Cardiac muscle cell (in vitro differentiated cells and primary cell): ENCODE data around the gene RTP2. TPM values are rescaled to one million over a fixed set of nuclear protein-coding genes. Genes with fewer than 3 reads are reported as not detected.

Source experiments
- DNase-seq, 2 donors: peaks; one replicate each; pipeline versions ENCODE4 v3.0.0 to v3.0.0-alpha.2; 2010 to 2017; ENCODE audit warnings: low read depth in 1 of 2, low spot score in 1 of 2
- H3K27ac ChIP-seq: fragments of 200-600 bp; sonication (generic); 2 replicates; pipeline ENCODE4 v1.5.1; 2016
- H3K27me3 ChIP-seq: fragments of 200-600 bp; sonication (generic); 2 replicates; pipeline ENCODE4 v1.6.0; 2016; ENCODE audit warnings: control low read depth
- H3K36me3 ChIP-seq: fragments of 200-600 bp; sonication (generic); 2 replicates; pipeline ENCODE4 v1.5.1; 2016; ENCODE audit warnings: control low read depth
- H3K4me1 ChIP-seq: fragments of 200-600 bp; sonication (generic); 2 replicates; pipeline ENCODE4 v1.8.1; 2017; ENCODE audit warnings: low read depth, mild to moderate bottlenecking, mixed run types
- H3K4me3 ChIP-seq: fragments of 200-600 bp; sonication (generic); 2 replicates; pipeline ENCODE4 v1.5.1; 2016; ENCODE audit warnings: mild to moderate bottlenecking
- H3K9me3 ChIP-seq: fragments of 200-600 bp; sonication (generic); 2 replicates; pipeline ENCODE4 v1.5.1; 2017; ENCODE audit warnings: low read depth, mild to moderate bottlenecking, control low read depth
- polyA plus RNA-seq: library from polyadenylated mRNA; unstranded; fragments of >200 nt; fragmentation: Nextera tagmentation; extraction: Ambion mirVana; gene quantifications from 2 replicates; pipeline ENCODE4 v1.2.1, GENCODE V29; 2016
- total RNA-seq: library from RNA; depleted of rRNA; stranded (reverse); fragments of >200 nt; gene quantifications from 2 replicates; pipeline ENCODE4 v1.2.3, GENCODE V29; 2016
- TF ChIP-seq, protein P1 (sequence below): IDR thresholded peaks from 2 replicates; pipeline ENCODE4 v1.5.1; 2012; ENCODE audit warnings: low read depth, mild to moderate bottlenecking, low read length

Gene RTP2
- total and polyA plus RNA-seq, 2 experiments from 2014 or later, result not detected

DNA sequence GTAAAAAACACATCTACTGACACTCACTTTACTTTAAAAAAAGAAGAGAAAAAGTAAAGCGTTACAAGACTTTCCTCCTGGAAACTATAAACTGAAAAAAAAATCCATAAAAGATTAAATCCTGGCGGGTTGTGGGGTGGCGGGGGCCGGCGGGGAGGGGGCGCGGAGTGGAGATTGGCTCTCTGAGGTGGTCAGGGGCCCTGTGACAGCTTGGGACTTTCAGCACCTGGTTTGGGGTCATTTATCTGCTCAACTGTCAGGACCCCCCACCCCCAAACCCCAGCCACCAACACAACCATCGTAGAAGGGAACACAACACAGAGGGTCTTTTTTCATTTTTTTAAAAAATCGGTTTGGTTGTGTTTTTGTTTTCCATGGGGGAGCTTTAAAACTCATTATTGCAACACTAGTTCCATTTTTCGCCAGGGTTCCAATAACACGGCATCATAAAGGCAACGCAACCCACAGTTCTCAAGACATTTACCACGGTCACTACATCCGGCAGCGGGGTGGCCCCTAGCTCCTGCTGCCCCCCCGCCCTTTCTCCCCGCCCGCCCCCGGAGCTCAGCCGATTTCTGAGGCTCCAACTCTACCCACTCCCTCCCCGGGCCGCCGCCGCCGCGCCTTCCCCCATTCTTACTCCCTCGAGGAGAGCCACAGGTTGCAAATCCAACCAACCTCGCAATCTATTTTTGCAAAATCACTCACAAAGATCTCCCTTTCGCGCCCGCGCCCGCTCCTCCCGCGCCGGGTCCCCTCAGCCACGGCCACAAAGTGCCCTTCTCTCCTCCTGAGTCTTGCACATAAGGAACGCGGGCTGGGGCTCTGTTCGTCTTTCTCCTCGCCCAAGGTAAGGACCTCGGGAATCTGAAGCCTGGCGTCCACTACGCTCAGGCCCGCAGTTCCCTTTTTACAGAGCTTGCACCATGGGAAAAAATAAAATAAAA lies 41.1 kb upstream of the RTP2 start:
- Histone ChIP-seq H3K27me3 (no peaks in the 10 kb centered on the region), H3K36me3 (no peaks in the 10 kb centered on the region), H3K27ac (peak overlapping the region; percentile 98), H3K4me3 (peak overlapping the region; percentile 74), H3K9me3 (no peaks in the 10 kb centered on the region), H3K4me1 (peaks cover 18% of the 10 kb centered on the region)
- TF ChIP-seq, protein P1, sequence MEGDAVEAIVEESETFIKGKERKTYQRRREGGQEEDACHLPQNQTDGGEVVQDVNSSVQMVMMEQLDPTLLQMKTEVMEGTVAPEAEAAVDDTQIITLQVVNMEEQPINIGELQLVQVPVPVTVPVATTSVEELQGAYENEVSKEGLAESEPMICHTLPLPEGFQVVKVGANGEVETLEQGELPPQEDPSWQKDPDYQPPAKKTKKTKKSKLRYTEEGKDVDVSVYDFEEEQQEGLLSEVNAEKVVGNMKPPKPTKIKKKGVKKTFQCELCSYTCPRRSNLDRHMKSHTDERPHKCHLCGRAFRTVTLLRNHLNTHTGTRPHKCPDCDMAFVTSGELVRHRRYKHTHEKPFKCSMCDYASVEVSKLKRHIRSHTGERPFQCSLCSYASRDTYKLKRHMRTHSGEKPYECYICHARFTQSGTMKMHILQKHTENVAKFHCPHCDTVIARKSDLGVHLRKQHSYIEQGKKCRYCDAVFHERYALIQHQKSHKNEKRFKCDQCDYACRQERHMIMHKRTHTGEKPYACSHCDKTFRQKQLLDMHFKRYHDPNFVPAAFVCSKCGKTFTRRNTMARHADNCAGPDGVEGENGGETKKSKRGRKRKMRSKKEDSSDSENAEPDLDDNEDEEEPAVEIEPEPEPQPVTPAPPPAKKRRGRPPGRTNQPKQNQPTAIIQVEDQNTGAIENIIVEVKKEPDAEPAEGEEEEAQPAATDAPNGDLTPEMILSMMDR, result no peak
- peak; percentile 64 to 80 for DNase-seq

DNA sequence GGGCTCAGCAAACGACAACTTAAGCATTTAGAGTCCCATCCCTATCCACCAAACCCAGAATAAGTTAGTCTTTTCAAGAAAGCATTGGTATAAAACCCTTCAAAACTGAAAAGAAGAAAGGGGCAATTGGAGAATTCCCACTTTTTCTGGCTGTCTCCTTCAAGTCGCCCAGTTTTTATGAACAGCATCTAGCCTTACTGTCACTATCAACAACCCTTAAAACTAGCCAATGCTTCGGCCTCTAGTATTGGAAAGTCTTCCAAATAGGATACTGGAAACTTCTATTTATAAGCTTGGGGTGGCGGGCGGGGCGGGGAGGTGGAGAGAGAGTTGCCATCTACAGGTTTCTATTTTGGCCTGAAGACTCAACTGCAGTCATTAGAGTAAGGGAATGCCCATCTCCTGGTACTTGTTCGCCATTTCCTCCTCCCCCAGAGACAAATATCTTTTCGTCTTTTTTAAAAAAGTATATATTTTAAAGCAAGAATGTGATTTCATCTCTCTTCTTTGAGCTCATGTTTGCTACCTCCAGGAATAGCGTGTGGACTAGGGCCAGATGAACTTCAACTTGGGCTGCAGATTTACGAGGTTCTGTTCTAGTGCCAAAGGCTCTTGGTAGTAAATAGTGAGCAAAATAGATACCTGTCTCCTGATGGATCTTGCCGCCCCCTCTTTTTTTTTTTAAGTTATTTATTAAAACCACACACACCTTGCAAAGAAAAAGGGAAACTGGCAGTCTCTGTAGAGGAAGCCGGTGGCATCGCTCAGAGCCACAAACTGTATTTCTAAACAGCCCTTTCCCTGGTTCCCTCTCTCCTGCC lies 40.2 kb upstream of the RTP2 start:
- no peaks in the 10 kb centered on the region for H3K27me3 ChIP-seq
- TF ChIP-seq, protein P1, result no peak
- DNase-seq, result peak in 1 of 2 donors; percentile 48
- H3K4me1 ChIP-seq, result peaks cover 18% of the 10 kb centered on the region
- no peak overlapping the region for H3K27ac ChIP-seq
- no peaks in the 10 kb centered on the region for H3K9me3 ChIP-seq
- peak overlapping the region; percentile 74 for H3K4me3 ChIP-seq
- no peaks in the 10 kb centered on the region for H3K36me3 ChIP-seq

DNA sequence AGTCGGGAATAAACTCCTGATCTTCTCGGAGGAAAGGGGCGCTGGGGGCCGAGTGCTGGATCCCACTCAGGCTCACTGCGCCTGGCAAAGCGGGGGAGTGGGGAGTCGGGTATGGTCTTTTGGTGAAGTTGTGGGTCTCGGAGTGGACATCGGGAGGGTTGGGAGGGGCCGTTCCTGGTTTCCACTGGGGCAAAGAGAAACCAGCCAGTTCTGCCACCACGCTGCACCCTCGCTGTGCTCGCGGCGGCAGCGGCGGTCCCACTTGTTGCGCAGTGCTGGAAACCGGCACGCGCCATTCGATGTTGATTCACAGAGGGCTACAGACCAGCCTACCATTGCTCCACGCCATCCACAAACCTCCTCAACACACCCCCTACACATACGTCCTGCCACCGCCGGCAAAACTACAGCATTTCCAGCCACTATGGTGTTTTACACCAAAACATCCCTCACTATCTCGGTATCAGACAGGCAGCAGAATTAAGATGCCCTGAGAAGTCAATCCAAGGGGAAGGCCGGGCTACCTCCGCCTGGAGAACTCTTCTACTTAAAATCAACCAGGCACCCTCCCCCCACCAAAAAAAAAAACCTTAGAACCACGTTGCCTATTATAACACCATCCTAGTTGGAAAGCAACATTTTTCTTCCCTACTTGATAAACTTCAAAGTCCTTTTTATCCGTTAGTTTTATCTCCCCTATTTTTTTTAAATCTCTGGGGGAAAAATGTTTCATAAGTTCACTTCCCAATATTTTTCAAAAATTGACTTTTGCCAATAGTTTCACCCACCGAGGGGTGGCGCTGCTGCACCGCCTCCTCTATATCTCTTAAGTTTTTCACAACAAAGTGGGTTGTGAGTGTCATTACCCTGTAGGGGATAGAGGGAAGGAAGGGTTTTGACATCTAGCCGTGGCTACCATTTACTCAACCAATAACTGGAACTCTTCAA lies 39.3 kb upstream of the RTP2 start:
- Histone ChIP-seq H3K9me3 (no peaks in the 10 kb centered on the region), H3K27ac (no peak overlapping the region), H3K27me3 (no peaks in the 10 kb centered on the region), H3K36me3 (no peaks in the 10 kb centered on the region), H3K4me3 (peak overlapping the region; percentile 52), H3K4me1 (peaks cover 18% of the 10 kb centered on the region)
- peak; percentile 72 to 89 for DNase-seq
- TF ChIP-seq, protein P1, result peak; percentile 87

DNA sequence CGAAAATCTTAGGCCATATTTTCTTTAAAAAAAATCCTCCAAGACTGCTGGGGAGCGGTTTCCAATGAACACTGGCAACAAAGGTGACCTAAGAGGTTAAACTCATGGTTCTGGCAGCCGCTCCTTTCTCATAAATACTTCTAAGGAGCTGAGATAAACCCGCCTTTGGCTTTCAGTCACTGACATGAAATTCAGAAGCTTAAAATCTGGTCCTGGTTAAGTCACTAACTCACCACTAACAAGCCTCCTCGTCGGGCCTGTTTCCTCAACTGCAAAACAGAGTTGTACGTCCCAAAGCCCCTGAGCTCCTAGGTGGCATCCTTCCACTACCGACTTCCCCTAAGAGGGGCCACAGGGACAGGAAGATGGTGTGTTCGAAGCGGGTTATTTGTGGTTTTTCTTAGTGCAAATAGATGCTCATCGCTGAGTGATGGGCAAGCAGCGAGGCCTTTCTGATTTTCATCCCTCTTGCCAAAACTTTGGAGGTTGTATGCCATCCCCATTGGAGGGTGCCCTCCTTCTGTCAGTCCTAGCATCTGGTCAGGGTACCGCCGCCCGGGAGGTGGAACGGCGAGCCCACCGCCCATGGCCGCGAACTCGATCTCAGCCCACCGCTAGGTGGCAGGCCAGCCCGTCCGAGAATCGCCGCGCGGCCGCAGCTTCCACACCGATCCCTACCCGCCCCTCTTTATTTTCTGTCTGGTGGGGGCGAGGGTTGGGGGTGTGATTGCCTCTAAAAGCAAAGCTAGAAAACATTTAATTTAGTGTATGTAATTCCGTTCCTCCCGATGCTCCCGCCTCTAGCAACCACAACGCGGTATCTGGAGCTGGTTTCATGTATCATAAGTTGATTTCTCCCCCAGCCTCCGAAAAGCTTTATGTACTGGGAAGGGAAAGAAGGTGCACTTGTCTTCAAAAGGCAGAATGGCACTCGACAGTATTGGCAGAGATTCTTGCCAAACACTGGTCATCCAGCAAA lies 38.4 kb upstream of the RTP2 start:
- DNase-seq, result peak; percentile 78 to 79
- Histone ChIP-seq H3K27me3 (no peaks in the 10 kb centered on the region), H3K36me3 (no peaks in the 10 kb centered on the region), H3K4me3 (peak overlapping the region; percentile 52), H3K27ac (no peak overlapping the region), H3K9me3 (no peaks in the 10 kb centered on the region), H3K4me1 (peaks cover 11% of the 10 kb centered on the region)
- TF ChIP-seq, protein P1, result peak; percentile 86
